Upper lobe of left lung (tissue), 4 donors: ENCODE results near the gene IGSF9B.

Experiments used
- CTCF ChIP-seq, 6 experiments: fragments of 450-650 bp in 4 of 6; fragments of 200-600 bp in 2 of 6; sonication (generic) in 2 of 6; IDR thresholded peaks; one replicate each; pipeline ENCODE4 v1.5.1; 2016 to 2019; ENCODE audit warnings: antibody characterized with exemption in 6 of 6
- POLR2A ChIP-seq, 4 donors: fragments of 450-650 bp; IDR thresholded peaks; one replicate each; pipeline ENCODE4 v1.5.1; 2016 to 2017; ENCODE audit warnings: antibody characterized with exemption in 4 of 4, mild to moderate bottlenecking in 2 of 4

- no peak for TF ChIP-seq CTCF (IDR thresholded peaks at IDR 0.05)
- no peak for TF ChIP-seq POLR2A (IDR thresholded peaks at IDR 0.05)
Observed at GRCh38 chr11:133921026-133921425, 35.7 kb downstream of the IGSF9B start.
